K562 (cell line): Measurements from ENCODE around the gene PTGER2. TPM values are rescaled to one million over a fixed set of nuclear protein-coding genes. Genes with fewer than 3 reads are reported as not detected.

Experiments
- ATAC-seq: fragments of 200-7000 bp; cut with Tn5 transposase; 3 replicates; pipeline ENCODE4 v1.9.1; 2020; ENCODE audit warnings: moderate library complexity
- BruUV-seq: library from RNA; stranded (reverse); fragments of 400-500 nt; replicated peaks from 2 replicates; lab custom pipeline; 2021; lab: Mats Ljungman, UMichigan
- CTCF ChIA-PET: fragments of 300-600 bp; formaldehyde crosslinking; extraction: SDS; loops from one replicate; lab custom pipeline; 2021; ENCODE audit warnings: low intra/inter-chr PET ratio; lab: Yijun Ruan, JAX
- POLR2A ChIA-PET: fragments of 300-600, 350-650 bp; sonication (Branson Sonifier 250); formaldehyde crosslinking; extraction: SDS; loops from one replicate; lab custom pipeline; 2021; ENCODE audit warnings: antibody characterized with exemption, inconsistent platforms; lab: Yijun Ruan, JAX
- DNase-seq, 4 experiments: peaks; one replicate each; pipeline versions ENCODE4 v3.0.0 to v3.0.0-alpha.2; 2011 to 2018; ENCODE audit warnings: low spot score in 3 of 4, mixed read lengths in 3 of 4; ENCODE audit errors: extremely low read depth in 1 of 4
- FAIRE-seq: peaks from 2 replicates; lab custom pipeline; 2011; peaks lifted over from hg19 to GRCh38; lab: Jason Lieb, UNC
- H2AFZ ChIP-seq: 2 replicates; pipeline ENCODE4 v1.6.0; 2011; ENCODE audit warnings: low read depth, low read length, control low read depth, inconsistent platforms
- H3K27ac ChIP-seq: fragments of 200-600 bp; 3 replicates; pipeline ENCODE4 v1.8.0; 2011; ENCODE audit warnings: low read depth, mild to moderate bottlenecking, control low read depth, inconsistent platforms, low read length, moderate library complexity, mixed read lengths; ENCODE audit errors: extremely low read depth
- H3K27me3 ChIP-seq, 2 experiments: fragments of 300-600 bp in 1 of 2; 2 replicates in 1 of 2; 3 replicates in 1 of 2; pipeline versions ENCODE4 v1.6.0 to v1.8.0; 2011; ENCODE audit warnings: inconsistent platforms in 2 of 2, low read length in 2 of 2, mild to moderate bottlenecking in 1 of 2, mixed read lengths in 1 of 2, moderate library complexity in 1 of 2; ENCODE audit not compliant: control insufficient read depth in 2 of 2, insufficient read depth in 2 of 2
- H3K36me3 ChIP-seq: fragments of 300-600 bp; 3 replicates; pipeline ENCODE4 v1.8.0; 2011; ENCODE audit warnings: mild to moderate bottlenecking, low read length, inconsistent platforms; ENCODE audit not compliant: control insufficient read depth, insufficient read depth
- H3K4me1 ChIP-seq, 2 experiments: fragments of 200-600 bp in 1 of 2; replicated peaks in 1 of 2; 2 replicates in 1 of 2; 3 replicates in 1 of 2; pipeline versions ENCODE4 v1.5.1 to v1.8.0; 2011; ENCODE audit warnings: inconsistent platforms in 2 of 2, low read length in 2 of 2, mild to moderate bottlenecking in 1 of 2, mixed read lengths in 1 of 2, moderate library complexity in 1 of 2; ENCODE audit not compliant: control insufficient read depth in 2 of 2, insufficient read depth in 2 of 2
- H3K4me2 ChIP-seq: 2 replicates; pipeline ENCODE4 v1.6.1; 2011; ENCODE audit warnings: low read length, control low read depth, inconsistent platforms, mixed read lengths; ENCODE audit not compliant: insufficient read depth
- H3K4me3 ChIP-seq: fragments of 200-600 bp; sonication (generic), shearing (Covaris generic); 2 replicates; pipeline ENCODE4 v1.5.1; 2016; ENCODE audit warnings: control low read depth, inconsistent platforms
- H3K79me2 ChIP-seq: fragments of 200-600 bp; 3 replicates; pipeline ENCODE4 v1.8.0; 2011; ENCODE audit warnings: low read length, inconsistent platforms; ENCODE audit not compliant: control insufficient read depth, insufficient read depth
- H3K9ac ChIP-seq, 2 experiments: 2 replicates each; pipeline versions ENCODE4 v1.6.0 to v1.6.1; 2011; ENCODE audit warnings: low read depth in 2 of 2, low read length in 2 of 2, control low read depth in 1 of 2, inconsistent platforms in 1 of 2, mild to moderate bottlenecking in 1 of 2, mixed read lengths in 1 of 2; ENCODE audit not compliant: insufficient read depth in 1 of 2
- H3K9me1 ChIP-seq: one replicate; pipeline ENCODE4 v1.6.0; 2011; ENCODE audit warnings: inconsistent platforms, mild to moderate bottlenecking, low read length, moderate library complexity; ENCODE audit not compliant: control insufficient read depth, insufficient read depth
- H3K9me3 ChIP-seq: replicated peaks from 2 replicates; pipeline ENCODE4 v1.5.1; 2011; ENCODE audit warnings: low read depth, low read length, inconsistent platforms; ENCODE audit not compliant: control insufficient read depth, insufficient read depth
- H4K20me1 ChIP-seq: replicated peaks from 2 replicates; pipeline ENCODE4 v1.6.1; 2011; ENCODE audit warnings: low read length, inconsistent platforms, mixed read lengths; ENCODE audit not compliant: control insufficient read depth, insufficient read depth
- CGGBP1 ChIP-seq: fragments of 250-450 bp; sonication (Bioruptor Pico); IDR thresholded peaks from 2 replicates; pipeline ENCODE4 v1.9.0; 2021; ENCODE audit warnings: mild to moderate bottlenecking
- EZH2 ChIP-seq: IDR thresholded peaks from 2 replicates; pipeline ENCODE4 v1.6.1; 2012; ENCODE audit warnings: low read depth, mild to moderate bottlenecking, inconsistent platforms, low read length, borderline replicate concordance
- FOXP4 ChIP-seq: sonication (generic); formaldehyde crosslinking; IDR thresholded peaks from 2 replicates; pipeline ENCODE4 v1.8.0; 2022; ENCODE audit warnings: mild to moderate bottlenecking, missing genetic modification reagents, borderline replicate concordance
- PREB ChIP-seq: sonication (generic); formaldehyde crosslinking; IDR thresholded peaks from 2 replicates; pipeline ENCODE4 v1.8.1; 2023; ENCODE audit warnings: mild to moderate bottlenecking, missing genetic modification reagents
- RB1 ChIP-seq: fragments of 450-650 bp; IDR thresholded peaks from 2 replicates; pipeline ENCODE4 v1.6.1; 2017; ENCODE audit warnings: low read depth, mild to moderate bottlenecking
- SMARCB1 ChIP-seq: IDR thresholded peaks from 2 replicates; pipeline ENCODE4 v1.6.1; 2011; ENCODE audit warnings: improper control_type of control experiment, low read depth; ENCODE audit not compliant: insufficient read length
- SNRNP70 ChIP-seq: fragments of 200-400 bp; formaldehyde crosslinking; optimal IDR thresholded peaks from 2 replicates; pipeline ENCODE3; 2017; ENCODE audit warnings: low read depth, low read length
- ZBTB5 ChIP-seq: fragments of 450-650 bp; IDR thresholded peaks from 2 replicates; pipeline ENCODE4 v1.6.1; 2017; ENCODE audit warnings: antibody characterized with exemption
- ZNF12 ChIP-seq: sonication (generic); formaldehyde crosslinking; IDR thresholded peaks from 2 replicates; pipeline ENCODE4 v1.4.0; 2020; ENCODE audit warnings: mild to moderate bottlenecking, missing genetic modification reagents
- ZNF408 ChIP-seq: fragments of 250-450 bp; sonication (Bioruptor Pico); IDR thresholded peaks from 2 replicates; pipeline ENCODE4 v1.4.0; 2020; ENCODE audit warnings: low read depth, mild to moderate bottlenecking, moderate library complexity
- ZNF444 ChIP-seq: fragments of 250-450 bp; sonication (Bioruptor Pico); IDR thresholded peaks from 2 replicates; pipeline ENCODE4 v1.4.0; 2020; ENCODE audit warnings: mild to moderate bottlenecking, moderate library complexity
- ZNF561 ChIP-seq: fragments of 450-650 bp; formaldehyde crosslinking; conservative IDR thresholded peaks from 2 replicates; pipeline ENCODE4 v1.4.0; 2020; ENCODE audit warnings: mild to moderate bottlenecking, moderate library complexity
- in situ Hi-C: fragments of 300-500 bp; cut with MboI; formaldehyde crosslinking; loops from 4 replicates; pipeline ENCODE4 v1.15.0; 2018; ENCODE audit warnings: inconsistent platforms, mixed read lengths
- intact Hi-C: fragments of 100-400 bp; cut with micrococcal nuclease; formaldehyde crosslinking; loops from 2 replicates; pipeline ENCODE4 v1.14.2; 2022
- polyA plus RNA-seq, 8 experiments: library from polyadenylated mRNA; depleted of rRNA in 4 of 8; stranded (reverse) in 5 of 8; unstranded in 3 of 8; fragments of >200 nt; fragmentation: Nextera tagmentation in 2 of 8; fragmentation: Illumina TruSeq in 1 of 8; extraction: Ambion mirVana in 2 of 8; extraction: Trizol in 1 of 8; gene quantifications; 2 replicates each; pipeline versions ENCODE4 v1.2.1 to v1.2.3, GENCODE V29; 2011 to 2014; ENCODE audit warnings: inconsistent platforms in 1 of 8, missing spikeins in 1 of 8
- total RNA-seq, 7 experiments: library from RNA; depleted of rRNA in 6 of 7; stranded (reverse); fragments of >200 nt in 6 of 7; fragmentation: Illumina TruSeq in 2 of 7; extraction: Trizol in 2 of 7; gene quantifications; 2 replicates each; pipeline versions ENCODE4 v1.2.1 to v1.2.3, GENCODE V29; 2011 to 2021; ENCODE audit warnings: low replicate concordance in 1 of 7

PTGER2 gene
- total and polyA plus RNA-seq, 9 of the 15 experiments (the other 6 are each of a cell fraction or from before 2014, with no cell fraction given) = not detected

GRCh38 chr14:52354242-52354641, 40.1 kb downstream of the PTGER2 start:
- no peak overlapping the region for H3K9ac ChIP-seq
- POLR2A ChIA-PET = no interaction called here

More at GRCh38 chr14:52354242-52354641, 40.1 kb downstream of the PTGER2 start:
- Histone ChIP-seq H2AFZ (no peak overlapping the region), H3K4me1 (no peaks in the 10 kb centered on the region), H3K27ac (no peak overlapping the region), H3K4me3 (no peak overlapping the region), H3K27me3 (no peaks in the 10 kb centered on the region), H3K4me2 (no peak overlapping the region), H4K20me1 (no peaks in the 10 kb centered on the region), H3K36me3 (no peaks in the 10 kb centered on the region), H3K9me3 (no peaks in the 10 kb centered on the region), H3K79me2 (no peaks in the 10 kb centered on the region), H3K9me1 (no peaks in the 10 kb centered on the region)
- CTCF ChIA-PET = no interaction called here
- FAIRE-seq (no peak), ATAC-seq (no peak), DNase-seq (no peak)
- no TSS peak for BruUV-seq
- TF ChIP-seq SNRNP70 = no peak
- TF ChIP-seq SMARCB1 = no peak
- TF ChIP-seq ZNF444 = no peak
- no peak for TF ChIP-seq PREB (CRISPR knock-in tag)
- no peak for TF ChIP-seq ZBTB5
- no peak for TF ChIP-seq RB1
- TF ChIP-seq CGGBP1 (CRISPR knock-in tag) = no peak
- no peak for TF ChIP-seq ZNF408 (CRISPR knock-in tag)
- no peak for TF ChIP-seq FOXP4 (CRISPR knock-in tag)
- no peak for TF ChIP-seq ZNF12 (CRISPR knock-in tag)
- TF ChIP-seq ZNF561 (CRISPR knock-in tag) = no peak
- no peak for TF ChIP-seq EZH2
- intact Hi-C loops (no loop called here), in situ Hi-C loops (no loop called here)
